RWPE2 (cell line): Measurements from ENCODE around the gene COL4A2.

Source experiments
- ATAC-seq: fragments of 200-7000 bp; cut with Tn5 transposase; 3 replicates; pipeline ENCODE4 v1.9.1; 2021; ENCODE audit warnings: low read depth
- DNase-seq: peaks from one replicate; pipeline ENCODE4 v3.0.0-alpha.2; 2020; ENCODE audit warnings: low spot score
- H3K27ac ChIP-seq: fragments of 450-650 bp; 2 replicates; pipeline ENCODE4 v1.5.1; 2017; ENCODE audit warnings: mild to moderate bottlenecking; ENCODE audit not compliant: poor library complexity, severe bottlenecking
- H3K27me3 ChIP-seq: fragments of 250-450 bp; sonication (Bioruptor Pico); 2 replicates; pipeline ENCODE4 v1.5.1; 2021; ENCODE audit warnings: mild to moderate bottlenecking, moderate library complexity; ENCODE audit not compliant: insufficient read depth, poor library complexity, severe bottlenecking
- H3K36me3 ChIP-seq: fragments of 250-450 bp; sonication (Bioruptor Pico); 2 replicates; pipeline ENCODE4 v1.5.1; 2020; ENCODE audit warnings: low read depth, mild to moderate bottlenecking, moderate library complexity
- H3K4me1 ChIP-seq: fragments of 250-450 bp; sonication (Bioruptor Pico); 2 replicates; pipeline ENCODE4 v1.5.1; 2021; ENCODE audit warnings: mild to moderate bottlenecking, moderate library complexity; ENCODE audit not compliant: insufficient read depth, poor library complexity, severe bottlenecking
- H3K4me3 ChIP-seq: fragments of 250-450 bp; sonication (Bioruptor Pico); 2 replicates; pipeline ENCODE4 v1.5.1; 2021; ENCODE audit warnings: mild to moderate bottlenecking, moderate library complexity; ENCODE audit not compliant: severe bottlenecking
- H3K9me3 ChIP-seq: fragments of 250-450 bp; sonication (Bioruptor Pico); 2 replicates; pipeline ENCODE4 v1.5.1; 2021; ENCODE audit warnings: mild to moderate bottlenecking, moderate library complexity; ENCODE audit not compliant: severe bottlenecking
- CTCF ChIP-seq: fragments of 450-650 bp; IDR thresholded peaks from one replicate; pipeline ENCODE4 v1.5.1; 2017; ENCODE audit warnings: mild to moderate bottlenecking, moderate library complexity; ENCODE audit not compliant: poor library complexity, severe bottlenecking

Gene COL4A2

DNA sequence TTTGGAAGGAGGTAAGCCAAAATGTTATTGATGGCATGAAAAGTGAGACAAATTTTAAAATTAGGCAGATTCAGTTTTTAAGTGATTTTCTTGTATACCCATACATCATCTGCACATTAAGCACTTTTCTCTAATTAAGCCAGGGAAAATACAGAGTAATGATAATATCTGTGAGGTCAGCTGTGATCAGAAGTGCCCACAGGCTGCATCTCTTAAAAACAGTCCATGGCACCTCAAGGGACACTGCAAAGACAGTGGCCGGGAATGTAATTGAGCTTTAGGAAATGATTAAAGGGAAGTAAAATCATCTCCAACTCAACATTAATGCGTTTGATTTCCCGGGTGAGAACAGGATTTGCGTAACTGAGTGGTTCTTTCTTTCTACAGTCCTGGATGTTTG lies 2.1 kb upstream of the COL4A2 start:
- peaks cover 11% of the 10 kb centered on the region for H3K4me1 ChIP-seq
- DNase-seq, result no peak
- no peak for ATAC-seq
- no peaks in the 10 kb centered on the region for H3K27me3 ChIP-seq
- no peaks in the 10 kb centered on the region for H3K9me3 ChIP-seq
- H3K27ac ChIP-seq, result no peak overlapping the region
- H3K4me3 ChIP-seq, result no peak overlapping the region
- peaks cover 31% of the 10 kb centered on the region for H3K36me3 ChIP-seq
- TF ChIP-seq CTCF, result no peak

DNA sequence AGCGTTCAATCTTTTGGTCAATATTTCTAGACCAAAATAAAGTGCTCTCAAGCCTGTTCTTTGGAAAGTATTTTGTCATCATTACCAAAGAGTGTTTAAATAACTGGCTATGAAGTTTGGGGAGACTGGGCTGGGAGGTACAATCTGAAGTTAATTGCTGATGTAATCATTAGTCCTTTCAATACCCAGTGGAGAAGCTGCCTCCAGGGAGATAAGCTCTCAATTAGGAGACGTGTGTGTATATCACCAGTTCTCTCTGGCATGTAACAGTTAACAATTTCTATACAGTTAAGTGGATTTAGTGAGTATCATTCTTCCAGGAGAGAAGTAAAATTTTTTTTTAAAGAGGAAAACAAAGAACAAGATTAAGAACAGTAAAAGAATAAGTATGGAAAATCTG lies 1.5 kb upstream of the COL4A2 start:
- no peaks in the 10 kb centered on the region for H3K9me3 ChIP-seq
- H3K4me1 ChIP-seq, result peaks cover 17% of the 10 kb centered on the region
- peak overlapping the region; percentile 99 for H3K27ac ChIP-seq
- no peak for TF ChIP-seq CTCF
- peak overlapping the region; percentile 69 for H3K4me3 ChIP-seq
- DNase-seq (no peak), ATAC-seq (no peak)
- no peaks in the 10 kb centered on the region for H3K27me3 ChIP-seq
- peaks cover 31% of the 10 kb centered on the region for H3K36me3 ChIP-seq

DNA sequence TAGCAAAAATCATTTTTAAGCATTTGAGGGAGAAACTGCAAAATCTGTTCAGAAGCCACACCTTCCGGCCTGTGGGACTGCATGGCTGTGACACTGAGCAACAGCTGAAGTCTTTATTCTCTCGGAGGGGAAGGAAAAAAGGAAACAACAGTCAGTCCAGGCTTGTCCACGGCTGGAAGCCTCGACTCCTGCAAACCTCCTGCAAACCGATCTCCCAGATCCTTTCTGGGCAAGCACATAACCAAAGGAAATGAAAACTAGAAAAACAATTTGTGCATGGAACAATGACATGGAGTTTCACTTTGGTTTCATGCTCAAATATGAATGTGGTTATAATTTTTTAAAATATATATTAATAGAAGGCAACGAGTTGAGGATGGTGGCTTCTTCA lies 1.1 kb upstream of the COL4A2 start:
- no peak for TF ChIP-seq CTCF
- peaks cover 19% of the 10 kb centered on the region for H3K4me1 ChIP-seq
- DNase-seq (no peak), ATAC-seq (no peak)
- peaks cover 33% of the 10 kb centered on the region for H3K36me3 ChIP-seq
- H3K27me3 ChIP-seq, result no peaks in the 10 kb centered on the region
- H3K4me3 ChIP-seq, result peak overlapping the region; percentile 69
- peak overlapping the region; percentile 99 for H3K27ac ChIP-seq
- no peaks in the 10 kb centered on the region for H3K9me3 ChIP-seq

GRCh38 chr13:110306340-110306959 lies 634 bp upstream of the COL4A2 start:
- peaks cover 21% of the 10 kb centered on the region for H3K4me1 ChIP-seq
- H3K9me3 ChIP-seq, result no peaks in the 10 kb centered on the region
- H3K36me3 ChIP-seq, result peaks cover 34% of the 10 kb centered on the region
- peak overlapping the region; percentile 69 for H3K4me3 ChIP-seq
- TF ChIP-seq CTCF, result no peak
- ATAC-seq, result peak; percentile 13; the same call in 1 of the 3 replicates
- peak overlapping the region; percentile 99 for H3K27ac ChIP-seq
- no peak for DNase-seq
- H3K27me3 ChIP-seq, result no peaks in the 10 kb centered on the region
